Uterus (tissue), 4 donors: ENCODE measurements around the gene FDCSP. TPM values are rescaled to one million over a fixed set of nuclear protein-coding genes. Genes with fewer than 3 reads are reported as not detected.

ENCODE experiments used
- DNase-seq, 2 donors: peaks; one replicate each; pipeline ENCODE4 v3.0.0-alpha.2; 2019 to 2020
- H3K27ac ChIP-seq, 2 donors: fragments of 200-600 bp; sonication (generic); 1 replicate in 1 of 2; 2 replicates in 1 of 2; pipeline ENCODE4 v1.5.1; 2016 to 2018
- H3K27me3 ChIP-seq, 2 donors: fragments of 200-600 bp; sonication (generic); one replicate each; pipeline ENCODE4 v1.5.1; 2018 to 2019; ENCODE audit warnings: control low read depth in 1 of 2
- H3K36me3 ChIP-seq, 2 donors: fragments of 200-600 bp; sonication (generic); one replicate each; pipeline ENCODE4 v1.5.1; 2019; ENCODE audit warnings: control low read depth in 1 of 2
- H3K4me1 ChIP-seq, 2 donors: fragments of 200-600 bp; sonication (generic); one replicate each; pipeline ENCODE4 v1.5.1; 2018 to 2019; ENCODE audit warnings: control low read depth in 1 of 2
- H3K4me3 ChIP-seq, 2 donors: fragments of 200-600 bp; sonication (generic); 1 replicate in 1 of 2; 2 replicates in 1 of 2; pipeline ENCODE4 v1.5.1; 2018 to 2019; ENCODE audit warnings: mild to moderate bottlenecking in 1 of 2
- H3K9me3 ChIP-seq, 2 donors: fragments of 200-600 bp; sonication (generic); one replicate each; pipeline ENCODE4 v1.5.1; 2019; ENCODE audit warnings: control low read depth in 1 of 2
- CTCF ChIP-seq, 4 experiments: fragments of 200-600 bp in 2 of 4; fragments of 450-650 bp in 2 of 4; sonication (generic) in 2 of 4; IDR thresholded peaks; one replicate each; pipeline ENCODE4 v1.5.1; 2016 to 2019; ENCODE audit warnings: antibody characterized with exemption in 4 of 4, mild to moderate bottlenecking in 2 of 4, moderate library complexity in 1 of 4
- POLR2A ChIP-seq, 2 donors: fragments of 450-650 bp; IDR thresholded peaks; one replicate each; pipeline ENCODE4 v1.6.1; 2016; ENCODE audit warnings: antibody characterized with exemption in 2 of 2, mild to moderate bottlenecking in 1 of 2, moderate library complexity in 1 of 2
- intact Hi-C: fragments of 100-400 bp; cut with DNase I; formaldehyde crosslinking; loops from one replicate; pipeline ENCODE4 v1.15.1; 2023; ENCODE audit warnings: low total_unique reads
- total RNA-seq, 4 donors: library from RNA; depleted of rRNA in 3 of 4; stranded (reverse); fragments of >200 nt in 3 of 4; gene quantifications; one replicate each; pipeline versions ENCODE4 v1.1.0 to v1.2.4, GENCODE V29; 2014 to 2023
- donor health status: DM: yes; HTN: yes; CAD: no.

Gene FDCSP
- total RNA-seq, 4 donors from 2014 or later: not detected

DNA sequence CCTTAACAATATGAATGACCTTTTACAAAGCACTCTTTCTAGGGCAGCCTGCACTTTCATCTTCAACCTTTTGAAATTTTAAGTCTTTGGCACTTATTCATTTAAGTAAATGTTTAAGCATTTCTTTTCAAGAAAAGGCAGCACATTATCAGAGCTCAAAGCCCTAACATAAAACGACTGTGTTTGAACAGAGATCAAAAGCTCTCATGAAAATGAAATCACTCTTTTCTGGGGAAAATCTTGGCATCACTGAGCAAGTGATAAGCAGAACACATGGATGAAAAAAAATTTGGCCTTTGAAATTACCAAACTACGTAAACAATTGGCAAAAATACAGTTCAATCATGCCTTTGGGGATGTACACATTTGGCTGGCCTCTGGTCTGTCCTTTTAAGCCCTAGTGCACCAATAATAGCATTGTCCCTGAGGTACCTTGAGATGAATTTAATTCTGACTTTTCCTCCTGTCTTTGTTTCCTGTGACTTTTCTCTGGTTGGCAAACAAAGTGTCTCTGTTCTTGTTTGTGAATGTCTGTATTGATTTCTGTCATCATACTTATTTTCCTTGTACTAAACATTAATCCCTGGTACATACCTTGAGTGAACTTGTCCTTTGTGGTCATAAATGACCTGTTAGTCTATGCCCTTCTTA lies 43.3 kb upstream of the FDCSP start:
- H3K4me3 ChIP-seq: no peak overlapping the region

DNA sequence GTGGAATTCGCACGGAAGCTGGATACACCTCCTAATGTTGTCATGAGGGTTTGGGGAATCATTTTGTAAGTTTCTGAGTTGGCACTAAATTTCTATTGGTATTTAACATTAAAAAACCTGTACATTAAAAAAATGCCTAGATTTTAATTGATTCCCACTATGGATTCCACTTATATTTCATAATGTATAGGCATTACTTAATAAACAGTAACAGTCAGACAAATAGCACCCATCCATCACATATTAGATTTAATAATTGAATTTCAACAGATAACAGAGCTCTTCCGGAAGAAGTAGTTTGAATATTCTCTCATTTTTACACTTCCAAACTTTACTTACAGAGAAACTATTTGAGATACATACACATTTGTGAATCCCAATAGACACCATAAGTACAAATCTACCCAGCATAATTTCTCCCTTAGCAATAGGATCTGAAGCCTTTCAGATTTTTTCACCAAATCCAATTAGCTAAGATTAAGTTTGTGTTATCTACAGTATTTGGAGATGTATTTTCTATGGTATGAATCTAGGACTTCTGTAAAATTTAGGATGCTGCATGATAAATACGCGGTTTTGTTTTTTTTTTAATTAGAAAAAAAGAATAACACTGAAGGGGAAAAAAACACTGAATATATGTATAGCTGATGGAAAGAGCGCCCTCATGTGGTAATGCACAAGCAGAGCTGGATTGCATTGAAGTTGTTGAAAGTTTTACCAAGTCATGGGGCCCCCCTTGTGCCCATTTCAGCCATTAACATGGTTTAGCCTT lies 42.6 kb upstream of the FDCSP start:
- intact Hi-C loops: no loop called here
- no peak overlapping the region for H3K27ac ChIP-seq
- no peaks in the 10 kb centered on the region for H3K9me3 ChIP-seq
- no peak for DNase-seq
- no peak overlapping the region for H3K4me3 ChIP-seq
- TF ChIP-seq POLR2A (IDR thresholded peaks at IDR 0.05) (no peak), CTCF (IDR thresholded peaks at IDR 0.05) (no peak)
- H3K27me3 ChIP-seq: no peaks in the 10 kb centered on the region
- no peaks in the 10 kb centered on the region for H3K4me1 ChIP-seq
- H3K36me3 ChIP-seq: no peaks in the 10 kb centered on the region

More for the DNA sequence above, 43.3 kb upstream of the FDCSP start:
- intact Hi-C loops: no loop called here
- no peak for TF ChIP-seq CTCF (IDR thresholded peaks at IDR 0.05)
- TF ChIP-seq POLR2A (IDR thresholded peaks at IDR 0.05): no peak
- no peaks in the 10 kb centered on the region for H3K9me3 ChIP-seq
- H3K4me1 ChIP-seq: no peaks in the 10 kb centered on the region
- no peaks in the 10 kb centered on the region for H3K36me3 ChIP-seq
- DNase-seq: no peak
- H3K27me3 ChIP-seq: no peaks in the 10 kb centered on the region
- no peak overlapping the region for H3K27ac ChIP-seq

- DNase-seq: no peak
- Histone ChIP-seq H3K4me1 (no peaks in the 10 kb centered on the region), H3K4me3 (no peak overlapping the region), H3K36me3 (no peaks in the 10 kb centered on the region), H3K27ac (no peak overlapping the region), H3K9me3 (no peaks in the 10 kb centered on the region), H3K27me3 (no peaks in the 10 kb centered on the region)
- intact Hi-C loops: no loop called here
- TF ChIP-seq CTCF (IDR thresholded peaks at IDR 0.05) (no peak), POLR2A (IDR thresholded peaks at IDR 0.05) (no peak)
These were observed 42.0 kb upstream of the FDCSP start for GRCh38 chr4:70183940-70184246.

GRCh38 chr4:70187216-70187615 lies 38.7 kb upstream of the FDCSP start:
- DNase-seq: no peak
- TF ChIP-seq CTCF (IDR thresholded peaks at IDR 0.05): no peak
- no peak for TF ChIP-seq POLR2A (IDR thresholded peaks at IDR 0.05)
- Histone ChIP-seq H3K27ac (no peak overlapping the region), H3K4me1 (no peaks in the 10 kb centered on the region), H3K4me3 (no peak overlapping the region), H3K9me3 (no peaks in the 10 kb centered on the region), H3K36me3 (no peaks in the 10 kb centered on the region), H3K27me3 (no peaks in the 10 kb centered on the region)
- intact Hi-C loops: no loop called here

GRCh38 chr4:70190579-70190978 lies 35.3 kb upstream of the FDCSP start:
- TF ChIP-seq POLR2A (IDR thresholded peaks at IDR 0.05): no peak
- no peak for TF ChIP-seq CTCF (IDR thresholded peaks at IDR 0.05)
- no peaks in the 10 kb centered on the region for H3K9me3 ChIP-seq
- H3K4me1 ChIP-seq: no peaks in the 10 kb centered on the region
- no peaks in the 10 kb centered on the region for H3K36me3 ChIP-seq
- no peak for DNase-seq
- H3K27me3 ChIP-seq: no peaks in the 10 kb centered on the region
- no peak overlapping the region for H3K27ac ChIP-seq
- intact Hi-C loops: no loop called here
- no peak overlapping the region for H3K4me3 ChIP-seq
